MM.1S (cell line): Measurements from ENCODE around the gene DGCR8.

ENCODE experiments used
- DNase-seq: peaks from one replicate; pipeline ENCODE4 v3.0.0-alpha.2; 2015
- H2AFZ ChIP-seq: fragments of 300-600 bp; sonication (generic); 2 replicates; pipeline ENCODE4 v1.6.0; 2016; ENCODE audit warnings: antibody characterized with exemption, low read length
- H3F3A ChIP-seq: fragments of 300-600 bp; sonication (generic); 2 replicates; pipeline ENCODE4 v1.6.1; 2016; ENCODE audit warnings: mild to moderate bottlenecking, antibody characterized with exemption, low read length, moderate library complexity, mixed read lengths; ENCODE audit not compliant: insufficient read depth
- H3K27ac ChIP-seq: fragments of 300-600 bp; sonication (generic); 2 replicates; pipeline ENCODE4 v1.5.1; 2016; ENCODE audit warnings: mild to moderate bottlenecking, low read length
- H3K27me3 ChIP-seq: fragments of 300-600 bp; sonication (generic); replicated peaks from 2 replicates; pipeline ENCODE4 v1.6.0; 2016; ENCODE audit warnings: low read length; ENCODE audit not compliant: insufficient read depth
- H3K36me3 ChIP-seq: fragments of 300-600 bp; sonication (generic); replicated peaks from 2 replicates; pipeline ENCODE4 v1.6.1; 2016; ENCODE audit warnings: mild to moderate bottlenecking, low read length, mixed read lengths; ENCODE audit not compliant: insufficient read depth
- H3K4me1 ChIP-seq: fragments of 300-600 bp; sonication (generic); 2 replicates; pipeline ENCODE4 v1.6.1; 2016; ENCODE audit warnings: low read length, mixed read lengths
- H3K4me2 ChIP-seq: fragments of 300-600 bp; sonication (generic); 2 replicates; pipeline ENCODE4 v1.6.0; 2016; ENCODE audit warnings: low read depth, low read length
- H3K4me3 ChIP-seq: fragments of 300-600 bp; sonication (generic); 2 replicates; pipeline ENCODE4 v1.5.1; 2016; ENCODE audit warnings: low read length, mixed read lengths
- H3K79me2 ChIP-seq: fragments of 300-600 bp; sonication (generic); 2 replicates; pipeline ENCODE4 v1.6.1; 2016; ENCODE audit warnings: mixed run types, low read length, mixed read lengths
- H3K9ac ChIP-seq: fragments of 300-600 bp; sonication (generic); 2 replicates; pipeline ENCODE4 v1.6.1; 2016; ENCODE audit warnings: low read length, mixed read lengths
- H3K9me2 ChIP-seq: fragments of 300-600 bp; sonication (generic); replicated peaks from 2 replicates; pipeline ENCODE4 v1.6.1; 2016; ENCODE audit warnings: mild to moderate bottlenecking, low read length, mixed read lengths; ENCODE audit not compliant: insufficient read depth
- H3K9me3 ChIP-seq: fragments of 300-600 bp; sonication (generic); replicated peaks from 2 replicates; pipeline ENCODE4 v1.6.1; 2016; ENCODE audit warnings: mild to moderate bottlenecking, low read length, mixed read lengths; ENCODE audit not compliant: insufficient read depth
- H4K20me1 ChIP-seq: fragments of 300-600 bp; sonication (generic); 2 replicates; pipeline ENCODE4 v1.6.1; 2016; ENCODE audit warnings: mild to moderate bottlenecking, low read length, moderate library complexity, mixed read lengths; ENCODE audit not compliant: insufficient read depth
- CTCF ChIP-seq: fragments of 300-600 bp; sonication (generic); IDR thresholded peaks from 2 replicates; pipeline ENCODE4 v1.5.1; 2016; ENCODE audit warnings: antibody characterized with exemption, low read length, mixed read lengths
- EZH2 ChIP-seq: fragments of 300-600 bp; sonication (generic); optimal IDR thresholded peaks from 2 replicates; pipeline ENCODE3; 2017; ENCODE audit warnings: low read depth, mild to moderate bottlenecking, antibody characterized with exemption, low read length, mixed read lengths
- EZH2phosphoT487 ChIP-seq: fragments of 300-600 bp; sonication (generic); IDR thresholded peaks from 2 replicates; pipeline ENCODE4 v1.6.1; 2018; ENCODE audit warnings: antibody characterized with exemption, low read length

Gene DGCR8

GRCh38 chr22:20127869-20128618 lies 48.0 kb downstream of the DGCR8 start:
- H3K36me3 ChIP-seq, result no peaks in the 10 kb centered on the region; the same call in 1 of the 2 replicates
- TF ChIP-seq CTCF (no peak), EZH2phosphoT487 (no peak), EZH2 (no peak)
- H3K27ac ChIP-seq, result no peak overlapping the region
- H3K4me2 ChIP-seq, result no peak overlapping the region
- H3K4me1 ChIP-seq, result 0 out of 2 replicates have a peak, but pooled peaks cover 3% of the 10 kb centered on the region
- H3K27me3 ChIP-seq, result no peaks in the 10 kb centered on the region
- H3K9me3 ChIP-seq, result no peaks in the 10 kb centered on the region
- no peak overlapping the region for H3K4me3 ChIP-seq
- no peak for DNase-seq
- no peak overlapping the region for H2AFZ ChIP-seq
- no peaks in the 10 kb centered on the region for H3K9me2 ChIP-seq
- H4K20me1 ChIP-seq, result peaks cover 12% of the 10 kb centered on the region; the same call in 1 of the 2 replicates
- H3F3A ChIP-seq, result peaks cover 36% of the 10 kb centered on the region
- H3K79me2 ChIP-seq, result peaks cover 28% of the 10 kb centered on the region
- H3K9ac ChIP-seq, result no peak overlapping the region

- Histone ChIP-seq H3K27me3 (no peaks in the 10 kb centered on the region), H3K79me2 (peaks cover 25% of the 10 kb centered on the region), H3K9me3 (no peaks in the 10 kb centered on the region), H3K4me2 (no peak overlapping the region), H3K9me2 (no peaks in the 10 kb centered on the region), H3K36me3 (no peaks in the 10 kb centered on the region; the same call in 1 of the 2 replicates), H2AFZ (no peak overlapping the region), H3K9ac (no peak overlapping the region), H4K20me1 (peaks cover 9% of the 10 kb centered on the region; the same call in 1 of the 2 replicates), H3K4me1 (0 out of 2 replicates have a peak, but pooled peaks cover 3% of the 10 kb centered on the region), H3K27ac (no peak overlapping the region; the same call in 1 of the 2 replicates), H3F3A (peaks cover 36% of the 10 kb centered on the region), H3K4me3 (no peak overlapping the region)
- DNase-seq, result no peak
- TF ChIP-seq CTCF (no peak), EZH2 (no peak)
Measured at GRCh38 chr22:20128619-20128901, 48.5 kb downstream of the DGCR8 start.

GRCh38 chr22:20128902-20129746 lies 49.1 kb downstream of the DGCR8 start:
- Histone ChIP-seq H3K36me3 (no peaks in the 10 kb centered on the region; the same call in 1 of the 2 replicates), H3K27ac (no peak overlapping the region; the same call in 1 of the 2 replicates), H3K9me3 (no peaks in the 10 kb centered on the region), H3F3A (peaks cover 36% of the 10 kb centered on the region), H3K79me2 (peaks cover 21% of the 10 kb centered on the region), H3K27me3 (no peaks in the 10 kb centered on the region), H4K20me1 (0 out of 2 replicates have a peak, but pooled peaks cover 5% of the 10 kb centered on the region), H2AFZ (no peak overlapping the region), H3K9me2 (no peaks in the 10 kb centered on the region), H3K9ac (no peak overlapping the region), H3K4me3 (no peak overlapping the region), H3K4me1 (0 out of 2 replicates have a peak, but pooled peaks cover 3% of the 10 kb centered on the region), H3K4me2 (no peak overlapping the region)
- peak; percentile 42 for DNase-seq
- peak; percentile 47 for TF ChIP-seq CTCF
- no peak for TF ChIP-seq EZH2
